ENCODE results near the gene CLDN4.
A peak's percentile ranks its signal among the peaks of the same experiment; 100 is the strongest.

The CLDN4 gene

DNA sequence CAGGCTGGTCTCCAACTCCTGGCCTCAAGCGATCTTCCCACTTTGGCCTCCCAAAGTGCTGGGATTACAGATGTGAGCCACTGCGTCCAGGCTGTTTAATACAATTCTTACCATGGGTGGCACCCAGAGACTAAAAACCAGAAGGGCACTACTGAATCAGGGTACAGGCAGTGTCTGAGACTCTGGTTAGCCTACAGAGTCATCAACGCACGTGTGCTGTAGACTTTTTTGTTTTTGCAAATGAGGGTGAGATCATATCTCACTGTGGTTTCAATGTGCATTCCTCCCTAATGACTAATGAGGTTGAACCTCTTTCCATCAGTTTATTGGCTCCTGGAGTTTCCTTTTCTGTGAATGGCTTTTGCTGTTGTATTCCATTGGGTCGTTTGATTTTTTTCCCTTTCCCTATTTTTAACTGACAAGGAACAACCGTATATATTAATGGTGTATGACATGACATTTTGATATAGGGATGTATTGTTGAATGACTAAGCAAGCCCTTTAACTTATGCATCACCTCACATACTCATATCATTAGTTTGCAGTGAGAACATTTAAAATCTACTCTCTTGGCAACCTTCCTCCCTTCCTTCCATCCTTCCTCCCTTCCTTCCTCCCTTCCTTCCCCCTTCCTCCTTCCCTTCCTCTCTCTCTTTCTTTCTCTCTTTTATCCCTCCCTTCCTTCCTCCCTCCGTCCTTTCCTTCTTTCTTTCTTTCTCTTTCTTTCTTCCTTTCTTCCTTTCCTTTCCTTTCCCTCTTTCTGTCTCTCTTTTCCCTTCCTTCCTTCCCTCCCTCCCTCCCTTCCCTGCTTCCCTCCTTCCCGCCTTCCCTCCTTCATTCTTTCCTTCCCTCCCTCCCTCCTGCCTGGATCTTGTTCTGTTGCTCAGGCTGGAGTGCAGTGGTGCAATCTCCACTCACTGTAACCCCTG lies 20.9 kb downstream of the CLDN4 start:
- POLR2A ChIA-PET: interaction anchor here (0.8 to 1.5 kb wide), 4 partner anchors 9 to 113 kb away, joined by 4 to 13 read pairs (median 8); partner anchors contain the start of genes ABHD11 and METTL27
- CTCF ChIA-PET: interaction anchor here (0.8 to 1.1 kb wide), 6 partner anchors 9 to 549 kb away, joined by 3 to 6 read pairs (median 3); no protein-coding TSS in a partner anchor
- no peak for DNase-seq (ENCODE audit: extremely low spot score)
- TF ChIP-seq L3MBTL2 (conservative IDR thresholded peaks at IDR 0.05) (0 out of 2 replicates have a peak, but pooled peaks have one; percentile 17), CTBP1 (IDR thresholded peaks at IDR 0.05; ENCODE audit: borderline replicate concordance) (no peak)

DNA sequence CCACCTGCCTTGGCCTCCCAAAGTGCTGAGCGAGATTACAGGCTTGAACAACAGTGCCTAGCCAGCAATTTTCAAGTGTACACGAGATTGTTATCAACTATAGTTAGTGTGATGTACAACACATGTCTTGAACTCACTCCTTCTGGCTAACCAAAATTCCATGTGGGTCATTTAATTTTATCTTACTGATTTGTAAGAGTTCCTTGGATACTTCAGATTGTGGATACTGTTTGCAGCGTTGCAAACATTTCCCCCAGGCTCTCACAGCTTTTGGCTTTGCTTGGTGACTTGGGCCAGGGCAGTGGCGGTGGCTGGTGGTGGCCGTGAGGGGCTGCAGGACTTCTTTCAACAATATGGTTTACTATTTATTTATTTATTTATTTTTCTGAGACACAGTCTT lies 21.7 kb downstream of the CLDN4 start:
- ChIA-PET CTCF (interaction anchor here (1.0 kb wide), 1 partner anchor 548 kb away, joined by 3 read pairs; no protein-coding TSS in a partner anchor), POLR2A (interaction anchor here (0.8 kb wide), 1 partner anchor 113 kb away, joined by 5 read pairs; no protein-coding TSS in a partner anchor)
- TF ChIP-seq, protein P1, sequence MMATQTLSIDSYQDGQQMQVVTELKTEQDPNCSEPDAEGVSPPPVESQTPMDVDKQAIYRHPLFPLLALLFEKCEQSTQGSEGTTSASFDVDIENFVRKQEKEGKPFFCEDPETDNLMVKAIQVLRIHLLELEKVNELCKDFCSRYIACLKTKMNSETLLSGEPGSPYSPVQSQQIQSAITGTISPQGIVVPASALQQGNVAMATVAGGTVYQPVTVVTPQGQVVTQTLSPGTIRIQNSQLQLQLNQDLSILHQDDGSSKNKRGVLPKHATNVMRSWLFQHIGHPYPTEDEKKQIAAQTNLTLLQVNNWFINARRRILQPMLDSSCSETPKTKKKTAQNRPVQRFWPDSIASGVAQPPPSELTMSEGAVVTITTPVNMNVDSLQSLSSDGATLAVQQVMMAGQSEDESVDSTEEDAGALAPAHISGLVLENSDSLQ (IDR thresholded peaks at IDR 0.05): no peak
- TF ChIP-seq NFRKB (IDR thresholded peaks at IDR 0.05): no peak
- TF ChIP-seq SUZ12 (IDR thresholded peaks at IDR 0.05): no peak
- no peak for TF ChIP-seq CTBP1 (IDR thresholded peaks at IDR 0.05; ENCODE audit: borderline replicate concordance)
- TF ChIP-seq TARDBP (IDR thresholded peaks at IDR 0.05): no peak
- no peak for TF ChIP-seq L3MBTL2 (conservative IDR thresholded peaks at IDR 0.05)
- TF ChIP-seq FOXA1 (IDR thresholded peaks at IDR 0.05): no peak
- TF ChIP-seq ELF4 (IDR thresholded peaks at IDR 0.05): no peak
- no peak for TF ChIP-seq SP1 (IDR thresholded peaks at IDR 0.05)
- no peak for TF ChIP-seq BHLHE40 (IDR thresholded peaks at IDR 0.05; ENCODE audit: borderline replicate concordance)
- TF ChIP-seq FOXM1 (IDR thresholded peaks at IDR 0.05; ENCODE audit: borderline replicate concordance): no peak
- TF ChIP-seq ARNT (IDR thresholded peaks at IDR 0.05): no peak
- TF ChIP-seq FOXK2 (IDR thresholded peaks at IDR 0.05): no peak
- TF ChIP-seq ZNF384 (IDR thresholded peaks at IDR 0.05): no peak
- TF ChIP-seq HDGF (IDR thresholded peaks at IDR 0.05; ENCODE audit: borderline replicate concordance): no peak
- no peak for TF ChIP-seq LEF1 (IDR thresholded peaks at IDR 0.05; ENCODE audit: borderline replicate concordance)
- no peak for DNase-seq (ENCODE audit: extremely low spot score)

DNA sequence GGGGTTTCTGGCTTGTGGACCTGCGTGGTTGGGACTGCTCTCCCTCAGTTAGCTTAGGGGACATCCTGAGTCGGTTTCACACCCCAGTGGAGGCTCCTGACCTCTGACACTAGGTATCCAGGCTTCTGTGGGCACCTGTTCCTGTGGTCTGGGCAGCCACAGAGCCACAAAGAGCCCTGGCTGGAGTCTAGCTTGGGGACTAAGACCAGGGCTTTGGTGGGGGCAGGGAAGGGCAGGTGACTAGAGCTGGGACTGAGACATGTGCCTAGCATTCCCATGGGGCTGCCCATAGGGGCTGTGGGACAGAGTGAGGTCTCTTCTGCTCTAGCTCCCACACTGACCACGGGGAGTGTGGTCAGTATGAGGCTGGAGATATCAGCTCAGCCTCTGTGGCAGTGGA lies 26.1 kb downstream of the CLDN4 start:
- DNase-seq (ENCODE audit: extremely low spot score): no peak
- POLR2A ChIA-PET: interaction anchor here (1.7 kb wide), 1 partner anchor 118 kb away, joined by 6 read pairs; the partner anchor contains the start of gene ABHD11
- CTCF ChIA-PET: interaction anchor here (1.5 kb wide), 1 partner anchor 123 kb away, joined by 5 read pairs; no protein-coding TSS in a partner anchor
- no peak for TF ChIP-seq TARDBP (IDR thresholded peaks at IDR 0.05)
- TF ChIP-seq NFRKB (IDR thresholded peaks at IDR 0.05): no peak
- no peak for TF ChIP-seq ZNF384 (IDR thresholded peaks at IDR 0.05)

DNA sequence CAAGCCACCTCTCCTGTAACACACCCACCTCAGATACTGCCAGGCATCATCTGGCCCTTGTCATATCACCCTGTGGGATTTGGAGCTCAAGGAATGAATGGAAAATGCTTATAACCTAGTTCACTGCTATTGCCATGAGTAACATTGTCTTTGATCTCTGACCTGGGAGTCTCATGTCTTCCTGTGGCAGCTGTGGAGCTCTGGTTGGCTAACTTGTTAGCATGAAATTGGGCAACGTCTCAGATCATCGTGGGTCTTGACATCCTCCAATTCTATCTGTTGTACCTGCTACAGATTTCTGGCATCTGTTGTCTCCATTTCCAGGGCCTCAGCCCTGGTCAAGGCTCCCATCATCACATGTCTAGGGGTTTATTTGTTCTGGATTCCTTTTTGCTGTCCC lies 28.0 kb downstream of the CLDN4 start:
- POLR2A ChIA-PET: no interaction called here

DNA sequence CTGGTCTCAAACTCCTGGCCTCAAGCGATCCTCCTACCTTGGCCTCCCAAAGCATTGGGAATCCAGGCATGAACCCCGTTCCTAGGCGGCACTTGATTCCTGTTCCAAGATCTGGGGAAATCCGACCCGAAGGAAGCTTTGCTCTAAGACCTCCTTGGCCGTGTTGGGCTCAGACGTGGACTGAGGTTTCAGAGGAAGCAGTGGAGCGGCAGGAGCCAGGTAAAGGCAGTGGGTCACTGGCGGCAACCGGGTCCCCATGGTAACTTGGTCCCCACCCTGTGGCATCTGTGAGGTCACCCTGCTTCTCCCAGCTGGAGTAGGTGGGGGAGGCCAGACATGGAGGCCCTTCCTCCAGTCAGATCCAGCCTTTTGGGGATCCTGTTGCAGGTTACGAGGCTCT lies 30.1 kb downstream of the CLDN4 start, which contains the start of gene TMEM270:
Gene TMEM270, plus strand, starts transcription at position 301 of the 400 bp plus-strand sequence. Its CDS starts 36 bp downstream, at position 337.
- ChIA-PET CTCF (no interaction called here), POLR2A (no interaction called here)
- DNase-seq (ENCODE audit: extremely low spot score): no peak
- TF ChIP-seq BHLHE40 (IDR thresholded peaks at IDR 0.05; ENCODE audit: borderline replicate concordance) (no peak), L3MBTL2 (conservative IDR thresholded peaks at IDR 0.05) (no peak), FOXM1 (IDR thresholded peaks at IDR 0.05; ENCODE audit: borderline replicate concordance) (no peak), SP1 (IDR thresholded peaks at IDR 0.05) (no peak), CTBP1 (IDR thresholded peaks at IDR 0.05; ENCODE audit: borderline replicate concordance) (no peak), NFRKB (IDR thresholded peaks at IDR 0.05) (no peak), ELF4 (IDR thresholded peaks at IDR 0.05) (no peak), HDGF (IDR thresholded peaks at IDR 0.05; ENCODE audit: borderline replicate concordance) (no peak), LEF1 (IDR thresholded peaks at IDR 0.05; ENCODE audit: borderline replicate concordance) (no peak), ARNT (IDR thresholded peaks at IDR 0.05) (no peak)
- TF ChIP-seq, protein P1 (IDR thresholded peaks at IDR 0.05): no peak

More for the DNA sequence above, 28.0 kb downstream of the CLDN4 start:
- CTCF ChIA-PET: interaction anchor here (0.7 kb wide), 1 partner anchor 124 kb away, joined by 3 read pairs; no protein-coding TSS in a partner anchor
- no peak for TF ChIP-seq FOXK2 (IDR thresholded peaks at IDR 0.05)
- no peak for TF ChIP-seq FOXA1 (IDR thresholded peaks at IDR 0.05)
- TF ChIP-seq FOXM1 (IDR thresholded peaks at IDR 0.05; ENCODE audit: borderline replicate concordance): no peak
- TF ChIP-seq, protein P1 (IDR thresholded peaks at IDR 0.05): no peak
- no peak for TF ChIP-seq SUZ12 (IDR thresholded peaks at IDR 0.05)
- TF ChIP-seq TARDBP (IDR thresholded peaks at IDR 0.05): no peak
- TF ChIP-seq LEF1 (IDR thresholded peaks at IDR 0.05; ENCODE audit: borderline replicate concordance): no peak
- TF ChIP-seq ARNT (IDR thresholded peaks at IDR 0.05): no peak
- TF ChIP-seq SP1 (IDR thresholded peaks at IDR 0.05): no peak
- TF ChIP-seq ELF4 (IDR thresholded peaks at IDR 0.05): no peak
- no peak for TF ChIP-seq NFRKB (IDR thresholded peaks at IDR 0.05)
- TF ChIP-seq BHLHE40 (IDR thresholded peaks at IDR 0.05; ENCODE audit: borderline replicate concordance): no peak
- TF ChIP-seq HDGF (IDR thresholded peaks at IDR 0.05; ENCODE audit: borderline replicate concordance): no peak
- TF ChIP-seq L3MBTL2 (conservative IDR thresholded peaks at IDR 0.05): no peak
- no peak for TF ChIP-seq CTBP1 (IDR thresholded peaks at IDR 0.05; ENCODE audit: borderline replicate concordance)
- TF ChIP-seq ZNF384 (IDR thresholded peaks at IDR 0.05): no peak
- DNase-seq (ENCODE audit: extremely low spot score): no peak
